Thymus (tissue), 11 donors: ENCODE results near the gene CASR. TPM values are rescaled to one million over a fixed set of nuclear protein-coding genes. Genes with fewer than 3 reads are reported as not detected.

Experiments
- DNase-seq, 9 donors: peaks; one replicate each; pipeline ENCODE4 v3.0.0-alpha.2; 2013; ENCODE audit warnings: low spot score in 9 of 9, low read depth in 6 of 9, missing footprints in 1 of 9
- H3K27ac ChIP-seq, 2 donors: one replicate each; pipeline ENCODE4 v1.5.1; 2013; ENCODE audit warnings: control low read depth in 1 of 2, low read depth in 1 of 2, low read length in 1 of 2, mild to moderate bottlenecking in 1 of 2, moderate library complexity in 1 of 2
- H3K27me3 ChIP-seq, 2 donors: one replicate each; pipeline ENCODE4 v1.5.1; 2013; ENCODE audit warnings: low read length in 1 of 2; ENCODE audit not compliant: control insufficient read depth in 2 of 2, insufficient read depth in 1 of 2
- H3K36me3 ChIP-seq, 2 donors: one replicate each; pipeline ENCODE4 v1.5.1; 2013; ENCODE audit warnings: low read length in 1 of 2, mild to moderate bottlenecking in 1 of 2, moderate library complexity in 1 of 2; ENCODE audit not compliant: control insufficient read depth in 2 of 2, insufficient read depth in 2 of 2
- H3K4me1 ChIP-seq, 2 donors: one replicate each; pipeline ENCODE4 v1.5.1; 2013; ENCODE audit warnings: low read length in 2 of 2; ENCODE audit not compliant: control insufficient read depth in 2 of 2, insufficient read depth in 2 of 2
- H3K4me3 ChIP-seq, 2 donors: one replicate each; pipeline ENCODE4 v1.5.1; 2013; ENCODE audit warnings: low read length in 2 of 2, control low read depth in 1 of 2, mild to moderate bottlenecking in 1 of 2
- H3K9me3 ChIP-seq, 2 donors: one replicate each; pipeline ENCODE4 v1.5.1; 2013; ENCODE audit warnings: low read length in 1 of 2, mild to moderate bottlenecking in 1 of 2; ENCODE audit not compliant: control insufficient read depth in 2 of 2, insufficient read depth in 1 of 2
- WGBS: extraction: QIAGEN DNeasy Blood & Tissue Kit; methylation state at CpG from one replicate; pipeline ENCODE4 v1.1.7; 2013; 5-methylcytosine and 5-hydroxymethylcytosine counted together
- polyA plus RNA-seq: library from polyadenylated mRNA; stranded (reverse); fragments of 200-250 nt; gene quantifications from one replicate; pipeline ENCODE4 v1.2.3, GENCODE V29; 2013
- total RNA-seq: library from RNA; stranded (reverse); fragments of 120-200 nt; gene quantifications from one replicate; pipeline ENCODE4 v1.2.4, GENCODE V29; 2013
- donor health status: healthy.

Gene CASR
- total and polyA plus RNA-seq, 2 donors: 0.09 to 0.43 TPM

GRCh38 chr3:122245513-122246174, 62.2 kb downstream of the CASR start:
- H3K27ac ChIP-seq: no peak overlapping the region
- no peak for DNase-seq
- 25% methylated on average over 7 of the region's 7 CpGs for whole genome bisulfite sequencing
- no peaks in the 10 kb centered on the region for H3K36me3 ChIP-seq
- no peaks in the 10 kb centered on the region for H3K27me3 ChIP-seq
- no peaks in the 10 kb centered on the region for H3K9me3 ChIP-seq
- H3K4me3 ChIP-seq: no peak overlapping the region
- no peaks in the 10 kb centered on the region for H3K4me1 ChIP-seq

- H3K27me3 ChIP-seq: no peaks in the 10 kb centered on the region
- no peaks in the 10 kb centered on the region for H3K9me3 ChIP-seq
- no peaks in the 10 kb centered on the region for H3K36me3 ChIP-seq
- H3K4me1 ChIP-seq: no peaks in the 10 kb centered on the region
- H3K27ac ChIP-seq: no peak overlapping the region
- WGBS: 11% methylated on average over 4 of the region's 4 CpGs
- DNase-seq: no peak
- no peak overlapping the region for H3K4me3 ChIP-seq
Measured at GRCh38 chr3:122246199-122246598, 62.7 kb downstream of the CASR start.

- no peaks in the 10 kb centered on the region for H3K27me3 ChIP-seq
- H3K4me3 ChIP-seq: no peak overlapping the region
- H3K27ac ChIP-seq: no peak overlapping the region
- no peaks in the 10 kb centered on the region for H3K36me3 ChIP-seq
- H3K4me1 ChIP-seq: no peaks in the 10 kb centered on the region
- DNase-seq: no peak
- no peaks in the 10 kb centered on the region for H3K9me3 ChIP-seq
- 66% methylated on average over 8 of the region's 8 CpGs for WGBS
Measured at GRCh38 chr3:122247087-122247824, 63.8 kb downstream of the CASR start.

- Histone ChIP-seq H3K4me1 (no peaks in the 10 kb centered on the region), H3K9me3 (no peaks in the 10 kb centered on the region), H3K27me3 (no peaks in the 10 kb centered on the region), H3K4me3 (no peak overlapping the region), H3K36me3 (no peaks in the 10 kb centered on the region), H3K27ac (no peak overlapping the region)
- no peak for DNase-seq
- WGBS: 70% methylated on average over 5 of the region's 5 CpGs
Measured at GRCh38 chr3:122247825-122248185, 64.3 kb downstream of the CASR start.

GRCh38 chr3:122251428-122251827, 68.0 kb downstream of the CASR start:
- Histone ChIP-seq H3K27ac (no peak overlapping the region), H3K4me1 (no peaks in the 10 kb centered on the region), H3K9me3 (no peaks in the 10 kb centered on the region), H3K27me3 (no peaks in the 10 kb centered on the region), H3K36me3 (no peaks in the 10 kb centered on the region), H3K4me3 (no peak overlapping the region)
- WGBS: 73% methylated on average over 3 of the region's 3 CpGs
- no peak for DNase-seq

GRCh38 chr3:122253581-122253980, 70.1 kb downstream of the CASR start:
- no peak for DNase-seq
- Histone ChIP-seq H3K36me3 (no peaks in the 10 kb centered on the region), H3K9me3 (no peaks in the 10 kb centered on the region), H3K4me1 (peaks cover 0 to under 1% of the 10 kb centered on the region in 2 donors), H3K4me3 (no peak overlapping the region), H3K27ac (no peak overlapping the region), H3K27me3 (no peaks in the 10 kb centered on the region)
- WGBS: 84% methylated on average over 1 of the region's 1 CpG

GRCh38 chr3:122255757-122256439, 72.4 kb downstream of the CASR start:
- H3K27me3 ChIP-seq: no peaks in the 10 kb centered on the region
- no peak overlapping the region for H3K4me3 ChIP-seq
- DNase-seq: no peak
- H3K36me3 ChIP-seq: no peaks in the 10 kb centered on the region
- no peak overlapping the region for H3K27ac ChIP-seq
- H3K9me3 ChIP-seq: no peaks in the 10 kb centered on the region
- 95% methylated on average over 1 of the region's 1 CpG for WGBS
- peaks cover 0 to 2% of the 10 kb centered on the region in 2 donors for H3K4me1 ChIP-seq

- H3K9me3 ChIP-seq: no peaks in the 10 kb centered on the region
- no peak for DNase-seq
- WGBS: 88% methylated on average over 7 of the region's 7 CpGs
- H3K4me3 ChIP-seq: no peak overlapping the region
- H3K27ac ChIP-seq: no peak overlapping the region
- H3K4me1 ChIP-seq: peaks cover 0 to 2% of the 10 kb centered on the region in 2 donors
- no peaks in the 10 kb centered on the region for H3K36me3 ChIP-seq
- no peaks in the 10 kb centered on the region for H3K27me3 ChIP-seq
Measured at GRCh38 chr3:122257644-122258364, 74.3 kb downstream of the CASR start.
